DOHH2 (cell line): ENCODE data around the gene CLPSL1.

Experiments used
- H3F3A ChIP-seq: fragments of 200-600 bp; sonication (generic), shearing (Covaris generic); 2 replicates; pipeline ENCODE4 v1.6.0; 2016; ENCODE audit warnings: antibody characterized with exemption, mild to moderate bottlenecking; ENCODE audit not compliant: control insufficient read depth, insufficient read depth
- H3K27ac ChIP-seq: fragments of 200-600 bp; sonication (generic); 2 replicates; pipeline ENCODE4 v1.5.1; 2014; ENCODE audit warnings: low read depth, mild to moderate bottlenecking, low read length, moderate library complexity
- H3K27me3 ChIP-seq: fragments of 200-600 bp; sonication (generic); 2 replicates; pipeline ENCODE4 v1.6.1; 2014; ENCODE audit warnings: mild to moderate bottlenecking, low read length, mixed read lengths; ENCODE audit not compliant: control insufficient read depth
- H3K36me3 ChIP-seq: fragments of 200-600 bp; sonication (generic); 2 replicates; pipeline ENCODE4 v1.6.1; 2014; ENCODE audit warnings: mild to moderate bottlenecking, low read length, moderate library complexity, mixed read lengths; ENCODE audit not compliant: control insufficient read depth
- H3K4me1 ChIP-seq: fragments of 200-600 bp; sonication (generic); 2 replicates; pipeline ENCODE4 v1.6.1; 2014; ENCODE audit warnings: mild to moderate bottlenecking, low read length, mixed read lengths; ENCODE audit not compliant: control insufficient read depth
- H3K4me2 ChIP-seq: fragments of 200-600 bp; sonication (generic); 2 replicates; pipeline ENCODE4 v1.6.0; 2014; ENCODE audit warnings: mild to moderate bottlenecking, low read length, moderate library complexity
- H3K4me3 ChIP-seq: fragments of 200-600 bp; sonication (generic); 2 replicates; pipeline ENCODE4 v1.5.1; 2014; ENCODE audit warnings: mild to moderate bottlenecking, low read length, mixed read lengths
- H3K79me2 ChIP-seq: fragments of 200-600 bp; sonication (generic); 2 replicates; pipeline ENCODE4 v1.6.1; 2014; ENCODE audit warnings: mild to moderate bottlenecking, low read length, mixed read lengths; ENCODE audit not compliant: control insufficient read depth
- H3K9me2 ChIP-seq: fragments of 200-600 bp; sonication (generic); replicated peaks from 2 replicates; pipeline ENCODE4 v1.6.1; 2014; ENCODE audit warnings: mild to moderate bottlenecking, low read length, mixed read lengths; ENCODE audit not compliant: control insufficient read depth
- H3K9me3 ChIP-seq: fragments of 200-600 bp; sonication (generic); 2 replicates; pipeline ENCODE4 v1.6.1; 2014; ENCODE audit warnings: antibody characterized with exemption, low read length, mixed read lengths; ENCODE audit not compliant: control insufficient read depth, insufficient read depth
- H4K20me1 ChIP-seq: fragments of 200-600 bp; sonication (generic); 2 replicates; pipeline ENCODE4 v1.6.0; 2014; ENCODE audit warnings: low read depth, mild to moderate bottlenecking, antibody characterized with exemption, low read length, moderate library complexity; ENCODE audit not compliant: control insufficient read depth, insufficient read depth
- CTCF ChIP-seq: fragments of 200-600 bp; sonication (generic); IDR thresholded peaks from one replicate; pipeline ENCODE4 v1.5.1; 2014; ENCODE audit warnings: antibody characterized with exemption, mild to moderate bottlenecking, low read depth, low read length; ENCODE audit not compliant: poor library complexity, severe bottlenecking
- EZH2phosphoT487 ChIP-seq: fragments of 200-600 bp; sonication (generic); IDR thresholded peaks from 2 replicates; pipeline ENCODE4 v1.6.1; 2017; ENCODE audit warnings: borderline replicate concordance, mild to moderate bottlenecking, antibody characterized with exemption, low read length, moderate library complexity, mixed read lengths

The CLPSL1 gene

GRCh38 chr6:35750557-35750956 lies 30.3 kb upstream of the CLPSL1 start:
- Histone ChIP-seq H4K20me1 (no peaks in the 10 kb centered on the region), H3K4me3 (no peak overlapping the region), H3K36me3 (no peaks in the 10 kb centered on the region), H3K27me3 (no peaks in the 10 kb centered on the region), H3K9me3 (no peaks in the 10 kb centered on the region), H3K27ac (no peak overlapping the region), H3K4me1 (no peaks in the 10 kb centered on the region), H3K79me2 (no peaks in the 10 kb centered on the region), H3K4me2 (no peak overlapping the region), H3F3A (no peaks in the 10 kb centered on the region), H3K9me2 (no peaks in the 10 kb centered on the region)
- TF ChIP-seq EZH2phosphoT487 (no peak), CTCF (no peak)

GRCh38 chr6:35751594-35751993 lies 29.2 kb upstream of the CLPSL1 start:
- Histone ChIP-seq H3K79me2 (no peaks in the 10 kb centered on the region), H3K4me3 (no peak overlapping the region), H3F3A (no peaks in the 10 kb centered on the region), H3K9me3 (no peaks in the 10 kb centered on the region), H3K4me1 (no peaks in the 10 kb centered on the region), H3K36me3 (no peaks in the 10 kb centered on the region), H3K4me2 (no peak overlapping the region), H3K27me3 (no peaks in the 10 kb centered on the region), H3K27ac (no peak overlapping the region), H4K20me1 (no peaks in the 10 kb centered on the region), H3K9me2 (no peaks in the 10 kb centered on the region)
- no peak for TF ChIP-seq EZH2phosphoT487
- no peak for TF ChIP-seq CTCF

- no peaks in the 10 kb centered on the region for H3K9me2 ChIP-seq
- H3K36me3 ChIP-seq = no peaks in the 10 kb centered on the region
- TF ChIP-seq CTCF (no peak), EZH2phosphoT487 (no peak)
- no peak overlapping the region for H3K4me3 ChIP-seq
- no peak overlapping the region for H3K4me2 ChIP-seq
- no peaks in the 10 kb centered on the region for H3F3A ChIP-seq
- no peaks in the 10 kb centered on the region for H4K20me1 ChIP-seq
- H3K79me2 ChIP-seq = no peaks in the 10 kb centered on the region
- H3K27ac ChIP-seq = no peak overlapping the region
- H3K27me3 ChIP-seq = no peaks in the 10 kb centered on the region
- H3K9me3 ChIP-seq = no peaks in the 10 kb centered on the region
- no peaks in the 10 kb centered on the region for H3K4me1 ChIP-seq
These were observed 28.5 kb upstream of the CLPSL1 start for GRCh38 chr6:35752330-35752729.
